HFF-Myc (cell line): ENCODE results near the gene DMD.

Experiments
- DNase-seq: peaks from one replicate; pipeline ENCODE4 v3.0.0-alpha.2; 2011; ENCODE audit warnings: low read depth; ENCODE audit errors: extremely low read depth
- H3K4me3 ChIP-seq: replicated peaks from 2 replicates; pipeline ENCODE4 v1.5.1; 2011; ENCODE audit warnings: low read depth, mild to moderate bottlenecking, control low read depth, low read length
- CTCF ChIP-seq: IDR thresholded peaks from 2 replicates; pipeline ENCODE4 v1.5.1; 2012; ENCODE audit warnings: mild to moderate bottlenecking, low read depth, low read length, control low read depth; ENCODE audit errors: missing control alignments

The DMD gene

GRCh38 chrX:31570658-31571057, 1640.7 kb downstream of the DMD start:
- no peak overlapping the region for H3K4me3 ChIP-seq
- no peak for DNase-seq
- no peak for TF ChIP-seq CTCF

- no peak for DNase-seq
- no peak for TF ChIP-seq CTCF
- no peak overlapping the region for H3K4me3 ChIP-seq
Measured at GRCh38 chrX:31563792-31564191, 1647.6 kb downstream of the DMD start.

GRCh38 chrX:31555506-31555905, 1655.8 kb downstream of the DMD start:
- TF ChIP-seq CTCF: no peak
- H3K4me3 ChIP-seq: no peak overlapping the region
- DNase-seq: no peak

GRCh38 chrX:31551913-31552312, 1659.4 kb downstream of the DMD start:
- no peak for TF ChIP-seq CTCF
- no peak for DNase-seq
- no peak overlapping the region for H3K4me3 ChIP-seq

- no peak overlapping the region for H3K4me3 ChIP-seq
- DNase-seq: no peak
- no peak for TF ChIP-seq CTCF
Measured at GRCh38 chrX:31550158-31550557, 1661.2 kb downstream of the DMD start.

GRCh38 chrX:31547816-31548215, 1663.5 kb downstream of the DMD start:
- DNase-seq: no peak
- TF ChIP-seq CTCF: no peak

GRCh38 chrX:31547416-31547815, 1663.9 kb downstream of the DMD start:
- DNase-seq: no peak
- no peak for TF ChIP-seq CTCF

More at GRCh38 chrX:31547816-31548215, 1663.5 kb downstream of the DMD start:
- no peak overlapping the region for H3K4me3 ChIP-seq

More at GRCh38 chrX:31547416-31547815, 1663.9 kb downstream of the DMD start:
- no peak overlapping the region for H3K4me3 ChIP-seq
